ENCODE data around the gene FOSL2. TPM values are rescaled to one million over a fixed set of nuclear protein-coding genes. Genes with fewer than 3 reads are reported as not detected.

Gene FOSL2
- total RNA-seq, 1 experiment from 2014 or later, result 141 TPM

DNA sequence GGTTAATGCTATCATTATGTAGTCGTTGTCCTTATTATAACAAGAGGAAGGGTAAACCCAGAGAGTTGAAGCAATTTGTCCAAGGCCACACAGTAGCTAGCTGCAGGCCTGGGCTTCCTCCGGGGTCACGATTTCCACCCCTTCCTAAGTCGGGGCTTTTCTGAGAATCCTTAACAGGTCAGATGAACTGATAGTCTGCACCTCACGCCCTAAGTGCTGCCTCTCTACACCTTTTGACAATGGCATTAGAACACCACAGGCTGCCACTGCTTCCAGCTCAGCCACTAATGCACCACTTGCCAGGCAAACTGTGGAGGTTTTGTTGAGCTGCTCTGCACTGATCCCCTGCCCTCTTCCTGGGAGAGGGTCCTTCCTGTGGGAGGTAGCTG is 37.7 kb downstream of the FOSL2 start:
- no TSS peak for BruUV-seq (replicated peaks)
- TF ChIP-seq, protein P1, sequence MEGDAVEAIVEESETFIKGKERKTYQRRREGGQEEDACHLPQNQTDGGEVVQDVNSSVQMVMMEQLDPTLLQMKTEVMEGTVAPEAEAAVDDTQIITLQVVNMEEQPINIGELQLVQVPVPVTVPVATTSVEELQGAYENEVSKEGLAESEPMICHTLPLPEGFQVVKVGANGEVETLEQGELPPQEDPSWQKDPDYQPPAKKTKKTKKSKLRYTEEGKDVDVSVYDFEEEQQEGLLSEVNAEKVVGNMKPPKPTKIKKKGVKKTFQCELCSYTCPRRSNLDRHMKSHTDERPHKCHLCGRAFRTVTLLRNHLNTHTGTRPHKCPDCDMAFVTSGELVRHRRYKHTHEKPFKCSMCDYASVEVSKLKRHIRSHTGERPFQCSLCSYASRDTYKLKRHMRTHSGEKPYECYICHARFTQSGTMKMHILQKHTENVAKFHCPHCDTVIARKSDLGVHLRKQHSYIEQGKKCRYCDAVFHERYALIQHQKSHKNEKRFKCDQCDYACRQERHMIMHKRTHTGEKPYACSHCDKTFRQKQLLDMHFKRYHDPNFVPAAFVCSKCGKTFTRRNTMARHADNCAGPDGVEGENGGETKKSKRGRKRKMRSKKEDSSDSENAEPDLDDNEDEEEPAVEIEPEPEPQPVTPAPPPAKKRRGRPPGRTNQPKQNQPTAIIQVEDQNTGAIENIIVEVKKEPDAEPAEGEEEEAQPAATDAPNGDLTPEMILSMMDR (IDR thresholded peaks at IDR 0.05; ENCODE audit: unreplicated experiment), result no peak
- H3K27me3 Mint-ChIP-seq (ENCODE audit: insufficient read depth, unreplicated experiment), result no peaks in the 10 kb centered on the region
- peaks cover 6% of the 10 kb centered on the region for H3K4me1 Mint-ChIP-seq (ENCODE audit: insufficient read depth, unreplicated experiment)
- POLR2A ChIA-PET, result interaction anchor here (1.3 kb wide), 1 partner anchor 14 kb away, joined by 4 read pairs; no protein-coding TSS in a partner anchor
- no peak overlapping the region for H3K27ac Mint-ChIP-seq (ENCODE audit: low read depth, unreplicated experiment)
- no peaks in the 10 kb centered on the region for H3K9me3 Mint-ChIP-seq (ENCODE audit: unreplicated experiment)
- intact Hi-C loops (cut with micrococcal nuclease), result no loop called here
- DNase-seq (ENCODE audit: unreplicated experiment), result no peak
- H3K36me3 Mint-ChIP-seq (ENCODE audit: insufficient read depth, unreplicated experiment), result peaks cover 6% of the 10 kb centered on the region
- CTCF ChIA-PET, result no interaction called here
- no peak overlapping the region for H3K4me3 Mint-ChIP-seq (ENCODE audit: unreplicated experiment)

DNA sequence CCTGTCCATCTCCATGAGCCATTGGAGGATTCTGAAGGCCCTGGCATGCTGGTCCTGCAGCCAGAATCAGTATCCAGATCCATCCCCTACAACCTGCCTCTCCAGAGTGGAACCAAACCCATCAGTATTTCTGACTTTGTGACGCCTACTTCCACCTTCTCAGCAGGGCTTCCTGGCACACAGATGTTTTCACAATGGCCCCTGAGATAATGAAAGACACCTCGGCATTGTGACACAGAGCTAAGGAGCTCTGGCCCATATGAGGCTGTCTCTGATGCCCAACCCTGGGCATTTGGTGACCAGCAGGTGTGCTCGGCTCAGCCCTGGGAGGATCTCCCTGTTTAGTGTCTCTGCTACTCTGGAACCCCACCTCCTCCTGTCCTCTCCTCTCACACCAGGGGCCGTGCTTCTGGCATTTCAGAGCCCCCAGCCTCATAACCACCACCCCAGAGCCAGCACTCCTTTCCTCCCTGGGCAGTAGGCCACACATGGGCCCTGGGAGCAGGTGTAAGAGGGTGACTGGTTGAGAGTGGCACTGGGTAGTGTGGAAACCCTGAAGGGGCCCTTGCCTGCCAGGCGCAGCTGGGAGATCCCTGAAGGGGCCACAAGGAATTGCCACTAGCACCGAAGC is 38.2 kb downstream of the FOSL2 start:
- Mint-ChIP-seq H3K4me1 (ENCODE audit: insufficient read depth, unreplicated experiment) (peaks cover 10% of the 10 kb centered on the region), H3K27ac (ENCODE audit: low read depth, unreplicated experiment) (no peak overlapping the region), H3K27me3 (ENCODE audit: insufficient read depth, unreplicated experiment) (no peaks in the 10 kb centered on the region), H3K9me3 (ENCODE audit: unreplicated experiment) (no peaks in the 10 kb centered on the region), H3K36me3 (ENCODE audit: insufficient read depth, unreplicated experiment) (peaks cover 6% of the 10 kb centered on the region), H3K4me3 (ENCODE audit: unreplicated experiment) (no peak overlapping the region)
- ChIA-PET POLR2A (interaction anchor here (1.0 to 1.3 kb wide), 2 partner anchors 8 to 14 kb away, joined by 3 to 4 read pairs; no protein-coding TSS in a partner anchor), CTCF (no interaction called here)
- no peak for DNase-seq (ENCODE audit: unreplicated experiment)
- BruUV-seq (replicated peaks), result no TSS peak
- intact Hi-C loops (cut with micrococcal nuclease), result no loop called here
- TF ChIP-seq, protein P1 (IDR thresholded peaks at IDR 0.05; ENCODE audit: unreplicated experiment), result no peak

DNA sequence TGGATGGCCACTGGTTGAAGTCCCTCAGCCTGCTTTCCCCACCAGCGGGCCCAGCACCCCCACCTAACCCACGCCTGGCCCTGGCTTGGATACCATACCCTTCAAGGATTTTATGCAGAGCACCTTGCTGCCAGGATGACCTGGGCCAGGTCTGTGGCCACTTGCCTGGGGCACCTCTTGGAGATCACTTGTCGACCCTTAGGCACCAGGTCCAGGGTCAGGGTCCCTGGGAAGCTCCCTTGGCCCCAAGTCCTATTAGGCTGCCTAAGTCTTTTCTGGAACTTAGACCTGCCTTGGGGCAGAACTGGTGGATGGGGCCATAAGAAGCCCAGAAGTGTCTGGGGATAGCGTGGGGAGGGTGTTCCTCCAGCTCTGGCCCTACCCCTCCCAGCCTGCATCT is 39.1 kb downstream of the FOSL2 start:
- no peak overlapping the region for H3K4me3 Mint-ChIP-seq (ENCODE audit: unreplicated experiment)
- H3K36me3 Mint-ChIP-seq (ENCODE audit: insufficient read depth, unreplicated experiment), result peaks cover 6% of the 10 kb centered on the region
- H3K9me3 Mint-ChIP-seq (ENCODE audit: unreplicated experiment), result no peaks in the 10 kb centered on the region
- H3K27me3 Mint-ChIP-seq (ENCODE audit: insufficient read depth, unreplicated experiment), result no peaks in the 10 kb centered on the region
- TF ChIP-seq, protein P1 (IDR thresholded peaks at IDR 0.05; ENCODE audit: unreplicated experiment), result no peak
- no TSS peak for BruUV-seq (replicated peaks)
- DNase-seq (ENCODE audit: unreplicated experiment), result no peak
- POLR2A ChIA-PET, result interaction anchor here (0.6 to 1.0 kb wide), 2 partner anchors 9 to 279 kb away, joined by 3 read pairs; no protein-coding TSS in a partner anchor
- H3K4me1 Mint-ChIP-seq (ENCODE audit: insufficient read depth, unreplicated experiment), result peaks cover 18% of the 10 kb centered on the region
- intact Hi-C loops (cut with micrococcal nuclease), result no loop called here
- CTCF ChIA-PET, result interaction anchor here (1.0 to 1.1 kb wide), 2 partner anchors 12 to 748 kb away, joined by 3 to 4 read pairs; no protein-coding TSS in a partner anchor
- no peak overlapping the region for H3K27ac Mint-ChIP-seq (ENCODE audit: low read depth, unreplicated experiment)

DNA sequence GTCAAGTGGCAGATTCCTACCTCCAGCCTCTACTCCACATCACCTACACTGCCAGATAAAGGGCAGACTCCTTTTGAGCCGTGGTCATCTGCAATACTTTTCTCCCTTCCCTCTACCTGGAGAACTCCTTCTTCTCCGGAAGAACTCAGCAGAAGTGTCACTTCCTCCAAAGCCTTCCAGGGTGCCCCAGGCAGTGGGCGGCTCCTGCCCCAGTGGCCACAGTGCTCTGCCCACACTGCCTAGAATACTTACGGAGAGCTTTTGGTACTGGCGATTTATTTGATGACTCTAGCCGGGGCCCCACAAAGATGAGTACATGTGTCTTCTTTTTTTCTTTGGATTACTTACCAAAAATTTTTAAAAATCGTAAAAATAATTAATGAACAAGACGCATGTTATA is 39.7 kb downstream of the FOSL2 start:
- Mint-ChIP-seq H3K4me3 (ENCODE audit: unreplicated experiment) (no peak overlapping the region), H3K27ac (ENCODE audit: low read depth, unreplicated experiment) (no peak overlapping the region), H3K36me3 (ENCODE audit: insufficient read depth, unreplicated experiment) (peaks cover 6% of the 10 kb centered on the region), H3K4me1 (ENCODE audit: insufficient read depth, unreplicated experiment) (peaks cover 22% of the 10 kb centered on the region), H3K27me3 (ENCODE audit: insufficient read depth, unreplicated experiment) (no peaks in the 10 kb centered on the region), H3K9me3 (ENCODE audit: unreplicated experiment) (no peaks in the 10 kb centered on the region)
- ChIA-PET CTCF (interaction anchor here (1.0 to 1.1 kb wide), 2 partner anchors 13 to 749 kb away, joined by 3 to 4 read pairs; no protein-coding TSS in a partner anchor), POLR2A (interaction anchor here (1.3 kb wide), 1 partner anchor 9 kb away, joined by 4 read pairs; no protein-coding TSS in a partner anchor)
- no peak for DNase-seq (ENCODE audit: unreplicated experiment)
- intact Hi-C loops (cut with micrococcal nuclease), result no loop called here
- TF ChIP-seq, protein P1 (IDR thresholded peaks at IDR 0.05; ENCODE audit: unreplicated experiment), result no peak
- BruUV-seq (replicated peaks), result no TSS peak

Measured in MCF 10A (cell line).